GOT3 (cell line): ENCODE results near the gene HOMER2.
"Not testable (repeated sequence)": the region's sequence is repeated elsewhere in the genome, so short reads cannot be mapped to it uniquely, and the experiment has no call there.

Experiments
- DNase-seq: peaks from one replicate; lab custom pipeline; 2025; ENCODE audit warnings: mixed read lengths; lab: John Stamatoyannopoulos, UW

HOMER2 gene

GRCh38 chr15:82894971-82895520, 57.5 kb downstream of the HOMER2 start:
- DNase-seq, result no peak

- not testable (repeated sequence) for DNase-seq
Observed at GRCh38 chr15:82893473-82893872, 59.0 kb downstream of the HOMER2 start.

GRCh38 chr15:82892573-82892972, 59.9 kb downstream of the HOMER2 start:
- no peak for DNase-seq

DNA sequence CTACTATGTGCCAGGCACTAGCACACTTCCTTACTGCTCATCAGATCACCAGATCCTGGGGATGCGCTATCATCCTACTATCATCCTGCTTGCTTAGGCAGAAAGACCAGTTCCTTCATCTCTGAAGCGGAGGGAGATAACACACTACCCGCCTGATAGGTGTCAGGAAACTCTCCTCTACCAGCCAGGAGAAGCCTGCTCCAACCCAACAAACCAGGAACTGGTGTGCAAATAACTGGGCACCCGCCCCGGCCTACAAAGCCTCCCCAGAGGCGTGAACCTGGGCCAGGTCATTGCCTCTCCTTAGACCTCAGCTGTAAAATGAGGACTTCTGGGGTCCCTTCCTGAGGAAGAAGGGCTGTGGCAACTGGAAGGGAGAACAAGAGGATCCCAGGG, 61.5 kb downstream of the HOMER2 start:
- no peak for DNase-seq

DNA sequence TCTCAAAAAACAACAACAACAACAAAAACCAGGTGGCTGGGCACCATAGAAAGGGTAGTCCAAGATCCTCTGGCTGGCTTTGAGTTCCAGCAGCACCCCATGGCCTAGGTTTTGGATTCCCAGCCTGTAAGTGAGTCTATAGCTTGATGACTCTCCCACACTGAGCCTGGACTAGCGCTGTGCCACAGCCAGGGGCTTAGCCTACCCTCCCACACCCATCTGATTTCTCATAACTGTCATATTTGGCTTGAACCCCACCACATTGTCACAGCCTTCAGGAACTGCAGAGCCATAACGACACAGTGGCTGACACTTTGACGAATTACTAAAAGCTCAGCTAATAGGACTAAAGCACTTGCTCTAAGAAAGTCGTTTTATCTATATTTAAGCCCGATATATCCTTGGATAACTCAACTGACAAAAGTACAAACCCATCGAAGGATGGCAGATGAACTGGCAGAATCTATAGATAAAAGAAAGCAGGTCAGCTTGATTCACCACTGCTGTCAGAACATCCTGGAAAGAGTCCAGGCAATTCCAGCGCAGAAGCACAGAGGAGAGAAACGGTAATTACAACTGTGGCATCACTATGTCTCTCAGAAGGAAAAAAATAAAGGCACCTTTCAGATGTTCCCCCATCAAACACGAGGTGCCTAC, 62.1 kb downstream of the HOMER2 start:
- DNase-seq, result no peak

- DNase-seq, result no peak
Observed at GRCh38 chr15:82882273-82882928, 70.1 kb downstream of the HOMER2 start.

DNA sequence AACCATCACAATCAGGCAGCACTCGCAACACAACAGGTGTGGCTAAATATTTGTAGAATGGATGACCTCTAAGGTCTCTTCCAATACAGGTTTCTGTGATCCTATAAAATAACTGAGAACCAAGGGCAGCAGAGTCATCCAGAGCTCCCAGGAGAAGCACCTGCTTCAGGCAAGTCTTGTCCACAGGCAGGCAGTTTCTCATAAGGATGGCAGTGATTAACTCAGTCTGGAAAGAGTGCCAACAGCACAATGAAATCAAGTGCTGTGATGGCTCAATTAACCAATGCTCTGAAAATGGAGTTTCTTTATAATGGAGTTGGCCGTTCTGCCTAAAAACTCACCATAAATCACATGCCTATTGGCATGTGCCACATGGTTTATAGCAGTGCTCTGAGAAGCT, 70.8 kb downstream of the HOMER2 start:
- no peak for DNase-seq

GRCh38 chr15:82880704-82881103, 71.8 kb downstream of the HOMER2 start:
- DNase-seq, result no peak

DNA sequence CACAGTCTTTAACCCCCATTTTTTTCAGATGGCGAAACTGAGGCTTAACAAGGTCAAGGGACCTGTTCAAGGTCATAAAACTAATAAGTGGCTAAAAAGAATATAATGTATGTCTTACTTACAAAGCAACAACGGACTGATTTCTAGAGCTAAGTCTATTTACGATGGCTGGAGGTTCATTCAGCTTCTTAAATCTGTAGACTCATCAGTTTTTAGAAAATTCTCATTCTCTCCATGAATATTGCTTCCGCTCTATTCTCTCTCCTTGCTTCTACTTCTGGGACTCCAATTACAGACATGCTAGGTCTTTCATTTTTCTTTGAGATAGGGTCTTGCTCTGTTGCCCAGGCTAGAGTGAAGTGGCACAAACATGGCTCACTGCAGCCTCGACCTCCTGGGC, 74.2 kb downstream of the HOMER2 start:
- no peak for DNase-seq

DNA sequence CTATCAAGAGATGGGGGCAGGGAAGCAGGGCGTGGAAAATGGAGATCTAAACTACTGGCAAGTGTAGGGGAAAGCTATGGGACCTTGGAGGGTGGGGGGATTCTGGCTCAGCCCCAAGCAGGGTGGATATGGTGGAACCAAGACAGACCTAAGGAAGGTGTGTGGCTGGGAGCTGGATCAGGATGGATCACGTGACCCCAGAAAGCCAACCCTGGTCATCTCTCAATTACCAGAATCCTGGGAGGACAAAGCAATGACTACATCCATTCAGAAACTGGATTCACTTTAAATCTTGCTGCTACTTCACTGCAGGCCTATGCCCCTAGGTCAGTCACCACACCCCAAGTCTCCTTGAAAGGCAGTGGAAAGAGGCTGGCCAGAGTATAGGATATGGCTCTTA, 74.7 kb downstream of the HOMER2 start:
- no peak for DNase-seq

DNA sequence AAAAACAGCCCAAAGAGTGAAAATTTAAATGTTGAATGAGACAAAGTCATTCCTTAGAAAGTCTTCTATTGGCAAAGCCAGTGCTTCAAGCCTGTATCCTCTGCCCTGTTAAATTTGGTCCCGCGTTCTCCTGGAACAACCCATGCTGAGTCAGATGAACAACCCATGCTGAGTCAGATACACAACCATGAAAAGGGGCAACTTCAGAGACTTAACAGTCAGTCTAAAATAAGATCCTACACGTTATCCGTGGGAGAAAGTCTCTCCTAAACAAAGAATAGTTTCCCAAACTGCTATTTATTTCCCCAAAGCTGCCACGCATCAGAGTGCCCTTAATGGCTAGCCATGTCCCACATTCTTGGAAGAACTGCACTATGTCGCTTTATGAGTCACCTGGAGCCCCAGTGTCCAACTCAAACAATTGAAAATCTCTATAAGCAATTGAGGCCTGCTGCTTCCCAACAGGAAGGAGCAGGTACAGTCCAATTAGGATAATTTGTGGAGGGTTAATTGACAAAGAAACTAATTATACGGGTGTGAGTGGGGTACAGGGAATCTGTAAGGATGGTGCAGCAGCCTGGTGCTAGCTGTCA, 77.0 kb downstream of the HOMER2 start:
- DNase-seq, result no peak

- no peak for DNase-seq
Observed at GRCh38 chr15:82874961-82875360, 77.6 kb downstream of the HOMER2 start.

DNA sequence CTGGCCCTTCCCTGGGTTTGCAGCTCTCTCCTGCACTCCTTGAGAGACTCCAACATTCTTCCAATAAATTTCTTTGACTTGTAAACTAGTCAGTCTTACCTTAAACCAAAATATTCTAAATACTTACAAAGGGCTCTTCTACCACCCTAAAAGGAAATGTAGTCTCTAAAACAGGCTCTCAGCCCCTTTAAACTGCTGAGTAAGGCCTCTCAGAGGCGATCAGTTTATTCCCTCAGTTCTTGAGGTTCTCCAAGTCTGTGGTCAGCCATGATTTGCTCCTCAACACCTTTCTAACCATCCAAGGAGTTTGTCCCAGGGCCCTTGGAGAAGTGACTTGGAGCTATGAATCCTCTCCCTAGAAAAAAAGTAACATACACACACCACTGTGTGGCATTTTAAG, 78.3 kb downstream of the HOMER2 start:
- DNase-seq, result no peak

GRCh38 chr15:82873000-82873680, 79.4 kb downstream of the HOMER2 start:
- DNase-seq, result no peak

DNA sequence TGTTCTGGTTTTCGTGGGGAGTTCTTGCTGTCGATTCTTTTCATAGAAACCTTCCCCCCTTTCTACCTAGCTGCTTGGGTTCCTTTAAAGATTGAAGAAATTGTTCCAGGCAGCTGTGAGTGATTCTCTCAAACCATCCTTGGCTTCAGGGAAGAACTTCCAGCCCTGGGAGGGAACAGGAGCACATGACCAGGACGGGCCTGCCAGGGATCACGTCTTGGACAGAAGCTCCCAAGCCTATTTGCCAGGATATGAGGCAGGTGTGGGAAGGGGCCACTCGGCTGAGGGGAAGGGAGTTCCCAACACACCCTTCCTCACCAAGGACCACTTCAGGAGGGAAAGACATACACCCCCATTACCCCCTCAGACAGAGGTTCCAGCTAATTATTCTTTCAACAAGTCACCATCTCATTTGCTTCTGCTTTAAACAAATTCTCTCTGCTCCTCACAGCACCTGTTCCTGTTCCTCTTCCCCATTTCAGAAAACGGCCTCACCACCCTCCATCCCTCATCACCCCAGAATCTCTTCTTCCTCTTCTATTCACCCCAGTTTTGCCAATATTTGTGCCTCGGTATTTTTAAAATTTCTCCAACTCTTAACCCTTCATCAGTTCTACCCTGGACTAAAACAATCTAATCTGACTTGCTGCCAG, 80.6 kb downstream of the HOMER2 start:
- no peak for DNase-seq

DNA sequence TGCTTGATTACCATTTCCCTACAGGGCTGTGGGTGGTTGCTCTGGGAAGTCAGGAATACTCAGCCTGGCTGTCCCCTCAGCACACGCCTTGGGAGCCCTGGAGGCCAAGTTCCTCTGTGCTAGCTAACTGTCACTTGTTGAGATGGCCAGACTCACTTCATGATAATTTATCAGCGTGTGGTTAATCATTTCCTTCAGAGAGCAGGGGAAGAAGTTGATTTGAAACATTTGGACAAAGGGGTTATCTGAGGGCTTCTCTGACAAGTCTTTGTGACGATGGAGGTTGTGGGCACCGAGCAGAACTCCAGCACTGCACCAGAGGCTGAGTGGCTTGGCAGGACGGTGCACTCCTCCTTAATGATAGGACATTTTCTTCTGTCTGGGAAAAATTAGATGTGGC, 81.2 kb downstream of the HOMER2 start:
- no peak for DNase-seq

DNA sequence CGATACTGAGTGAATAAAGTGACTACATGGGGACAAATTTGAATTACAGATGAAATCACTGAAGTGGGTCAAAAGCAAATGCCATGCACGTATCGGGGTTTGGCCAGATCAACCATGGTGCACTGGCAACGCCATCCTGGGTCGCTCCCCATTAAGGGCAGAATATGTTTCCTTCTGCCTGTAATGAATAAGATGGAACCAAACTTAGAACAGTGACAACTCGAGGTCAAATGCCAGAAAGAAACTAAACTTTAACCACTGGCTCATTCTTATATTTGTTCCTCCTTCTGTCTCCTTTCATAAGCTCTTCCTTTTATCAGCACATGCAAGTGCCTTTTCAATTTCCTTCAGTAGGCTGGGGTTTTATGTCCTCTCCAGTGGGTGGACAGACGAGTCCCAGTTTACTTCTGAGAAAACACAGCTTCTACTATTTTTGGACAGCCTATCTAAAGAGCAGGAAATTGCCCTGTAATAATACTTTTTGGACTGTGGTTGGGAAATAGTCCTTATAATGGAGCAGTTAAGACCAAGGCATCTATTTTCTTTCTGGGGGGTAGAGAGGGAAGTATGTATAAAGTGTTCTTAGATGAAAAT, 81.7 kb downstream of the HOMER2 start:
- no peak for DNase-seq

- not testable (repeated sequence) for DNase-seq
Observed at GRCh38 chr15:82865981-82866380, 86.5 kb downstream of the HOMER2 start.

GRCh38 chr15:82865581-82865980, 86.9 kb downstream of the HOMER2 start:
- DNase-seq, result not testable (repeated sequence)

DNA sequence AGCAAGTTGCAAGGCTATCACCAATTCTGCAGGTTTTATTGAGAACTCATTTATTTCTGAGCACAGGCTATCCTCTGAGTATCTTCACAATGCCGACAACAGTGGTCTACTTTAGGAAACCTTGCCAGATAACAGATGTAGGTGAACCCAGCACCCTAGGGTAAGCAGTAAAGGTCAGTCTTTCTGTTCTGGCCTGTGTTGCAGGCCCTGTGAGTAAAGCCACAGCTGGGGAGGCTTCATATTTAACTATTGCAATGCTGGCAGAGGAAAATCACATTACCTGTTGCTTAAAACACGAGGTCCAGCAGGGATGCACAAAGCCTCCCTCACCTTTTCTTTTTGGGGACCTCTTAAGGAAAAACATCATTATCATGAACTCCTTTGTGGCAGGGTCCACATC, 87.6 kb downstream of the HOMER2 start:
- DNase-seq, result no peak

DNA sequence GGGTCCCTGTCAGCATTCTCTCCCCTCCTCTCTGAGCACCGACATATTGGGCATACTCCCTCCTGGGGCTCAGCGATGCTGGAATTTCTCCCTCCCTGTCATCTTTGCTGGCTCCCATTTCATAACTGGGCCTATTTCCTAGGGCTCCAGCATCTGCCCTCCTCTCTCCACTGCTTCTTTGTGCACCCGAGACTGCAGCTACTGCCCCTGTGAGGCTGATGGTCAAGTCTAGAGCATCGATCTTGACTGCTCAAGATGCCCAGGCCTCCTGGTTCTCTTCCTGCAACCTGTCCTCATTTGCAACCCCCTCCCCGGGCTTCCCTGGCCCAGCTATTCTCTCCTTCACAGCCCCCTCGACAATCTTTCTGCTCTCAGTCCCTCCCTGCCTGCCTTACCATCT, 89.6 kb downstream of the HOMER2 start:
- DNase-seq, result no peak

DNA sequence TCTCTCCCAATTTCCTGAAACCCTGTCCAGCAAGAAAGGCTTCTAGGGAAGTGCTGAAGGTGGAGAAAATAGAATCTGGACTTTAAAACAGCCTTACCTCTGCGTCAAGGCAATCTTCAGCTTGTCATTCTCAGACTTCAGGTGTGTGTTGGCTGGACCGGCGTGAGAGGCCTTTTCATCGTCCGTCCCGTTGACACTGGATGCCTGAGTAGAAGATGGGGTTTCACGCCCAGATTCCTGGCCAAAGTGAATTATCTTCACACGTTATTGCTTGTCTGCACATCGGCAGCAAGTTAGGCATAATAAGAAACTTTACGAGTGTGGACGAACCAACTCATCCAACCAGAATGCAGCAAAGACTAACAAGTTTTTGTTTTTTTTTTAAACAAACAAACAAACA, 93.6 kb downstream of the HOMER2 start:
- DNase-seq, result no peak
